Epithelial cell of proximal tubule (primary cell): ENCODE measurements around the gene GBA2. TPM values are rescaled to one million over a fixed set of nuclear protein-coding genes. Genes with fewer than 3 reads are reported as not detected.
A peak's percentile ranks its signal among the peaks of the same experiment; 100 is the strongest.

Experiments used
- DNase-seq: peaks from one replicate; pipeline ENCODE4 v3.0.0-alpha.2; 2011; ENCODE audit warnings: low read depth
- H3K4me3 ChIP-seq: 2 replicates; pipeline ENCODE4 v1.5.1; 2011; ENCODE audit warnings: low read depth, mild to moderate bottlenecking, low read length
- total RNA-seq: library from RNA; depleted of rRNA; stranded (reverse); fragments of >200 nt; gene quantifications from 2 replicates; pipeline ENCODE4 v1.2.3, GENCODE V29; 2015
- TF ChIP-seq, protein P1 (sequence below): conservative IDR thresholded peaks from 2 replicates; pipeline ENCODE4 v1.5.1; 2012; ENCODE audit warnings: low read depth, mild to moderate bottlenecking, low read length

GBA2 gene
- total RNA-seq, 1 donor from 2014 or later, result 39.3 TPM

DNA sequence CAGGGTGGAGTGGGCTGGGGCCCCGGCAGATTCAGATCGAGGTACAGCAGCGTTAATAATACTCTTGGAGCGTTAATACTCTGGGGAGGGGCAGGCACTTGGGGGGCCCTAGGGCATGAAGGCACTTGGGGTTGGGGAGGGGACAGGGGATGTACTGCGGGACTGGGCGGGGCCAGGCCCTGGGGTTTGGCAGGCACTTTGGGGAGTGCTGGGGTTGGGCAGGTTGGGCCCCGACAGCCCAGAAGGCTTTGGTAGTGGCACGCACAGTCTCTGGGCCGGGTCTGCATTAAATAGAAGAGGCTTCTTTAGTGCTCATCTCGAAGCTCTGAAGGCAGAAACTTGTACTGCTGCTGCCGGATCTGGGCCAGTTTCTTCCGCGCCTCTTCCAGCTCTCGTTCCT, 51.5 kb downstream of the GBA2 start:
- no peak for DNase-seq
- TF ChIP-seq, protein P1, sequence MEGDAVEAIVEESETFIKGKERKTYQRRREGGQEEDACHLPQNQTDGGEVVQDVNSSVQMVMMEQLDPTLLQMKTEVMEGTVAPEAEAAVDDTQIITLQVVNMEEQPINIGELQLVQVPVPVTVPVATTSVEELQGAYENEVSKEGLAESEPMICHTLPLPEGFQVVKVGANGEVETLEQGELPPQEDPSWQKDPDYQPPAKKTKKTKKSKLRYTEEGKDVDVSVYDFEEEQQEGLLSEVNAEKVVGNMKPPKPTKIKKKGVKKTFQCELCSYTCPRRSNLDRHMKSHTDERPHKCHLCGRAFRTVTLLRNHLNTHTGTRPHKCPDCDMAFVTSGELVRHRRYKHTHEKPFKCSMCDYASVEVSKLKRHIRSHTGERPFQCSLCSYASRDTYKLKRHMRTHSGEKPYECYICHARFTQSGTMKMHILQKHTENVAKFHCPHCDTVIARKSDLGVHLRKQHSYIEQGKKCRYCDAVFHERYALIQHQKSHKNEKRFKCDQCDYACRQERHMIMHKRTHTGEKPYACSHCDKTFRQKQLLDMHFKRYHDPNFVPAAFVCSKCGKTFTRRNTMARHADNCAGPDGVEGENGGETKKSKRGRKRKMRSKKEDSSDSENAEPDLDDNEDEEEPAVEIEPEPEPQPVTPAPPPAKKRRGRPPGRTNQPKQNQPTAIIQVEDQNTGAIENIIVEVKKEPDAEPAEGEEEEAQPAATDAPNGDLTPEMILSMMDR, result no peak
- no peak overlapping the region for H3K4me3 ChIP-seq

DNA sequence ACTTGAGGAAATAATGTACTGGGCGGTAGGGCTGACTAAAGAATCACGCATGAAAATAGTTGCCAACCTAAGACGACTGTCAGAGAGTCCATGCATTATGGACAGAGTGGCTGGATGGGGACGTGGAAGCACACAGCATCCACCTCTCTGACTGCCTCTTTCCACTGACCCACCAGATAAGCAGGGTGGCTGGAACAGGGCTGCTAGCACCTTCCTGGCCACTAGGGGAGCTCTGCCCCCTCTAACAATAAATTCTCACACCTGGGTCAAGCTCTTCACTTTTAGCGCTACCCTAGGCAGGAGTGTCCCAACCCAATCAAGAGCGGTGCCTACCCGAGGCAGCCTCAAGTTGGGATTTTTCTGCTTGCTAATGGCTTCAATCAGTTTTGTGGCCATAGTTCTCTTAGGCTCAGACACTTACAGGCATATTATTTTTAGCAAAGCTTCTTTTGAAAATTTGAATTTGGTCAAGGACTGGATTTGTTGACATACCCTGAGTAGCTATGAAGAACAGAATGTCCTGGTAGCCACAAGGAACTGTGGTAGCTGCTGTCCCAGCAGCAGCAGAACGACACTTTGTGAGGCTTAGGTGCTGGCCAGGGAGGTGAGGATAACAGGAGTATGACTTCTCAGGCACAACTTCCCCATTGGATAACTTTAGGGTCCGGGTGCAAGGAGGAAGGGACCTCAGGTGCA, 52.4 kb downstream of the GBA2 start:
- no peak overlapping the region for H3K4me3 ChIP-seq
- no peak for DNase-seq
- TF ChIP-seq, protein P1, result peak; percentile 90

DNA sequence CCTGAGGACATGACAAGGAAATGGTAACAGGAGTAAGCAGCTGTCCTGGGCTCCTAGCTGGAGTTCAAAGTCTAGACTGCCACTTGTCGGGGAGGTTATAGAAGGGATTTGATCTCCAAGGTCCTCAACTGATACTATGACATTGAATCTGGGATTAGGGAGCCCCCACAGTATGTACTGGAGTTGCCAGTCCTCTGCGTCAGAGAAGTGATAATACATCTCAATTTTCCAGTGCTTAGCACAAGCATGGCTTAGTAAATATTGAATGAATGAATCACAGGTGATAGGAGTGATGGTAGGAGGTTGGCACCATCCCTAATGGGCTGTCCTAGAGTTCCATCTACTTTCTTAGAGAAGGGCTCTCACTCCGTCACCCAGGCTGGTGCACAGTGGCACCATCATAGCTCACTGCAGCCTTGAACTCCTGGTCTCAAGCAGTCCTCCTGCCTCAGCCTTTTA, 53.1 kb downstream of the GBA2 start:
- DNase-seq, result no peak
- TF ChIP-seq, protein P1, result no peak
- no peak overlapping the region for H3K4me3 ChIP-seq

DNA sequence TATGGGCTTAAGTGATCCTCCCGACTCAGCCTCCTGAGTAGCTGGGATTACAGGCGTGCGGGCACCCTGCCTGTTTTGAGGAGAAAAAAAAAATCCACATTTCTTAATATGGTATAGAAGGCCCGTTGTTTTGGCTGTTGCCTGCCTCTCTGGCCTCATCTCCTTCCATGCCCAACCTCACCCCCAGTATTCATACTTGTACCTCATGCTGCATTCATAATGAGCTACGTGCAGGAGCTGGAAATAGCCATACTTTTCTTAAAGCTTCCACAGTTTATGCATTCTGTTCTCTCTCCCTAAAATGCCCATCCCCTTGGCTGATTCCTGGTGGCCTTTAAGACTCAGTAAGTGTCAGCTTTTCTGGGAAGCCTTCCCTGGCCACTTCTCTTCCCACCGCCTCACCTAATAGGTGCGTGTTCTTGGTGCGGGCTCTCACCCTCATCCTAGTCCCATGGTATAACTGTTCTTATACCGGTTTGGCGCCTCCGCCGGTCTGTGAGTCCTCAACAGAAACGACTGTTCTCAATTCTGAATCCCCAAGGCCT, 57.2 kb downstream of the GBA2 start:
- no peak for DNase-seq
- no peak overlapping the region for H3K4me3 ChIP-seq

DNA sequence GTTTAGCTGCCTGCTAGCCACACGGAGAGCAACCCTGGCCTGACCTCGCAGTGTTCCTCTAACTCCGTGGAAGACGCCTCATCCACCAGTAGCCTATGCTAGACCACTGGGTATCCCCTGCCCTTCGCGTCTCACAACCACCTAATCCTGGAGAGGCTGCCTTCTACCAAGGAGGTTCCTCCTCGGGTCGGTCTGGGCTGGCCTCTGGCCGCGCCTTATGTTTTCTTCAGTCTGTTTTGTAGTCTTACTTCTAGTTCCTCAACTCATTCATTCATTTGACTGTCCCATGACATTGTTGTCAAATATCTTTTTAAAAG, 57.7 kb downstream of the GBA2 start:
- TF ChIP-seq, protein P1, result no peak
- DNase-seq, result no peak
- H3K4me3 ChIP-seq, result peak overlapping the region; percentile 78

More for the DNA sequence above, 57.2 kb downstream of the GBA2 start:
- TF ChIP-seq, protein P1, result no peak

DNA sequence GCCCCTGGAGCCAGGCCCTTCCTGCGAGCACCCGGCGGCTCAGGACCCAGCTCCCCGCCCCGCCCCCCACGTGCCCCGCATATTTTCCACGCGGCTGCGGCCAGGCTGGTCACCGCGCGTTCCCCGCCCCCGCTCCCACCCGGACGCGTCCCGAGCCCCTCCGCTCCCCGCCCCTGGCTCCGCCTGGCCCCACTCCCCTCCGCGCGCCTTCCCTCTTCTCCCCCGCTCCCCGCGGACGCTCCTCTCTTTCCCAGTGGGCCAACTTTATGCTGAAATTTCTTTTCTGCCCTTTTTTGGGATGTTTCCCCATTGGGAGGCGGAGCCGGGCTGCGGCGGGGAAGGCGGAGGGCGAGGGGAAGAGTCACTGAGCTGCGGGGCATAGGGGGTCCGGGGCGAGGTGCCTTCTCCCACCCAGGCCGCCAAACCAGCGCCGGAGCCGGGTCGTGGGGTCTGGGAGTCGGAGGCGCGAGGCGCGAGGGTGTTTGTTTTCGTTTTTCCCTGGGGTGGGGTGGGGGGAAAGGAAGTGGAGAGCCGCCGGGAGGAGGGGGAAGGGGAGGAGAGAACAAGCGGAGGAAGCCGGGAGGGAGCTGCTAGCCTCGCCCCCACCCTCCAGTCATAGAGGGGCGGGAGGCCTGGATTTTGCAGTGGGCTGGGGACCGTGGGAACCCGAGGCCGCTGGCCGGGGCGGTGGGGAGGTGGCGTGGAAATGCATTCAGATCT, 58.3 kb downstream of the GBA2 start:
- H3K4me3 ChIP-seq, result peak overlapping the region; percentile 78
- no peak for DNase-seq
- TF ChIP-seq, protein P1, result no peak
